ENCODE measurements around the gene EPB41L4A. TPM values are rescaled to one million over a fixed set of nuclear protein-coding genes. Genes with fewer than 3 reads are reported as not detected.
"Not testable (repeated sequence)": the region's sequence is repeated elsewhere in the genome, so short reads cannot be mapped to it uniquely, and the experiment has no call there.

EPB41L4A gene
- total RNA-seq, 1 experiment from 2014 or later = 1.7 TPM

DNA sequence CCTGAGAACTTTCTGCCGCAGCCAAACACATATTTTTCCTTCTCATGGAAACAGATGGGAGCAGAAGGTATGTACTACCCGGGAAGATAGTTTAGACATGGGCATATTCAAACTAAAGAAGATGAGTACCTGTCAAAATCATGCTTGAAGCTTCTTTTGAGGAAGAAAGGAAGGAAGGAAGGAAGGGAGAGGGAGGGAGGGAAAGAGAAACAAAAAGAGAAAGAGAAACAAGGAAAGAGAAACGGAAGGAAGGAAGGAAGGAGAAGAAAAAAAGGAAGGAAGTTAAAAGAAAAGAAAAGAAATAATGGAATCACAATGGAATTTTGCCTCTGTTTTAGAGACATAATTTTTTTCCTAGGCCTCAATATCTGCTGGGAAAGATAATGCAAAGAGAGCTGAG, 34.6 kb downstream of the EPB41L4A start:
- no peak for DNase-seq
- H3K36me3 ChIP-seq = no peaks in the 10 kb centered on the region
- no peaks in the 10 kb centered on the region for H3K27me3 ChIP-seq
- H3K4me1 ChIP-seq = peaks cover 18% of the 10 kb centered on the region
- no peaks in the 10 kb centered on the region for H3K9me3 ChIP-seq (replicated peaks)
- H3K4me3 ChIP-seq = no peak overlapping the region
- no peak overlapping the region for H3K27ac ChIP-seq

DNA sequence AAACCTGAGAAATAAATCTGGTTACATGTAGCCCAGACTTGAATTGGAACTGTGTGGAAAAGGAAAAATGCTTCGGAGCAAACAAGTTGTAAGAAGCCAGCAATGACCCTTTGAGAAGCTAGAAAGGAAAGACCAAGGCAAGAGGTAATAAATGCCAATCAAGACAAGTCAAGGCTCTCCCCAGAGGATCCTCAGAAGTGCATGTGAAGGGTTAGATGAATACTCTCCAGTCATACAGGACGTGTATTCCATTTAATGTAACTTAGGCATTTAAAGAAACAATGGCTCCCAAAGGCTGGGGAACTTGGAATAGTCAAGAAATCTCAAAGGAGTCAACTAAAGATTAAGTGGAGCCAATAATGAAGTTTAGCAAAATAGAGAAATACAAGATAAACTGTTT, 36.2 kb downstream of the EPB41L4A start:
- no peak overlapping the region for H3K27ac ChIP-seq
- no peaks in the 10 kb centered on the region for H3K27me3 ChIP-seq
- no peak overlapping the region for H3K4me3 ChIP-seq

DNA sequence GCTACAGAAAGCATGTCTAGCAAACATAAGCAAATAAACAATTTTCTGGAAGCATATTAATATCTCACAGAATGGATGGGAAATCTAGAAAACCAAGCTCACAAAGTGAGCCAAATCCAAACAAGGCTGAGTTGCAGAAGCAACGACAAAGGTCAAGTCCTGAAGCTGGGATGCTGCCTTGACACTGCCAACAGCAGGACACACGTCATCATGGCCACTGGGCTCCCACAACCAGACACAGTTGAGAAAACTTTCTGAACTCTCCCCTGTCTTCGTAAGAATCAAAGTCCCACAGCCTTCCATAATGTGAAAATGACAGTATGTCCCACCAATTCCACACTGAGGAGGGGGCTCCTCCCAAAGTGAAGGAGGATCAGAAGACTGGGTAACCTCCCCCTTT, 37.6 kb downstream of the EPB41L4A start:
- no peak for DNase-seq
- H3K4me1 ChIP-seq = peaks cover 23% of the 10 kb centered on the region
- no peaks in the 10 kb centered on the region for H3K9me3 ChIP-seq (replicated peaks)
- H3K27ac ChIP-seq = no peak overlapping the region
- H3K27me3 ChIP-seq = no peaks in the 10 kb centered on the region
- no peaks in the 10 kb centered on the region for H3K36me3 ChIP-seq
- no peak overlapping the region for H3K4me3 ChIP-seq

More for the DNA sequence above, 36.2 kb downstream of the EPB41L4A start:
- no peak for DNase-seq
- no peaks in the 10 kb centered on the region for H3K9me3 ChIP-seq (replicated peaks)
- H3K36me3 ChIP-seq = no peaks in the 10 kb centered on the region
- H3K4me1 ChIP-seq = peaks cover 23% of the 10 kb centered on the region

DNA sequence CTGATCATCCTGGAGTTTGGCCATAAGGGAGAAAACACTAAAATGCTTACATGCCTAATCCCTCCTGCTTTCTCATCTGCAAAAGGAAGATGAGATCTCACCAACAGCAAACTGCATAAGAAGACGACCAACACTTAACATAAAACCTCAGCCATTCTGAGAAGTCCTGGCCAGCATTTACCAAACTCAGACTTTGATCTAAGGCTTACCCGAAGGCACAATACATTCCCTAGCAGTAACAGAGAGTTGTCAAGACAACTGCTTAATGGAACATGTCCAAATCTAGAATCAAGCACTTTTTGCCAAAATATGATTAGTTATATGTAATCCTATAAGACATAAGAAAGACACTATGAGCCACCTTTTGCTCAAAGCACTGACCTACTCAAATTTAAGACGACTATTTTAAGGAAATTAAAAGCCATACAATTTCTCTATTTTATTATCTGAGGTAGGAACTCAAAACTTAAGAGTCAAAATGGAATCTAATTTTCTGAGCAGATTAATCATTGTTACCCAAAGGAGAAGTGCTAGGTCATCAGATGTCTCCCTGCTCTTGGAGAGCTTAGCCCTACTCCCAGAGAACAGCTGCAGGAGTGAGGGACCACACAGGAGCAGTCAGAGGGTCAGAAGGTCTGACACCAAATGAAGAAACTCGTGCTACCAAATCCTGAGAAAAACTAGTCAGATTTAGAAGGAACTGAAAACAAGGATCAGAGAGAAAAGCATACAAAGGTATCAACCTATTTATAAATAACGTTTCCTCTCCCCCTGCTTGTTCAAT, 39.3 kb downstream of the EPB41L4A start:
- Histone ChIP-seq H3K27ac (peak overlapping the region; percentile 42), H3K9me3 (replicated peaks) (no peaks in the 10 kb centered on the region), H3K27me3 (no peaks in the 10 kb centered on the region), H3K4me3 (no peak overlapping the region), H3K4me1 (peaks cover 23% of the 10 kb centered on the region), H3K36me3 (no peaks in the 10 kb centered on the region)
- peak; percentile 76 to 82 for DNase-seq

DNA sequence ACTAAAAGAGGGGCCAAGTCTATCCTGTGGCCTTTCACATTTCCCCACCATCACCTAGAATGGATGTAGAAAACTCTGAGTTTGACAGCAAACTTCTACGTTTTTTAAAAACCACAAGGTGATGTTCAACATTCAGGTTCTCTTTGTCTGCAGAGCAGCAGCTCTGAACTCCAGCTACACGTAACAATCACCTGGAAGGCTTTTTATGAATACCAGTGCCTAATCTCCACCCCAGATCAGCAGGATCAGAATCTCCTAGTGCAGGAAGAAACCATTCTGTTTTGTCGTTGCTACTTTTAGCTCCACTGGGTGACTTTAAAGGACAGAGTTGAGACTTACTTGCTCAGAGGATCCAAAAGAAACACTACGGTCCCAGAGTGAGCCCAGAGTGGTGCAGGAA, 44.3 kb downstream of the EPB41L4A start:
- DNase-seq = no peak
- Histone ChIP-seq H3K4me1 (peaks cover 8% of the 10 kb centered on the region), H3K9me3 (replicated peaks) (no peaks in the 10 kb centered on the region), H3K36me3 (no peaks in the 10 kb centered on the region), H3K27me3 (no peaks in the 10 kb centered on the region), H3K4me3 (no peak overlapping the region), H3K27ac (no peak overlapping the region)

DNA sequence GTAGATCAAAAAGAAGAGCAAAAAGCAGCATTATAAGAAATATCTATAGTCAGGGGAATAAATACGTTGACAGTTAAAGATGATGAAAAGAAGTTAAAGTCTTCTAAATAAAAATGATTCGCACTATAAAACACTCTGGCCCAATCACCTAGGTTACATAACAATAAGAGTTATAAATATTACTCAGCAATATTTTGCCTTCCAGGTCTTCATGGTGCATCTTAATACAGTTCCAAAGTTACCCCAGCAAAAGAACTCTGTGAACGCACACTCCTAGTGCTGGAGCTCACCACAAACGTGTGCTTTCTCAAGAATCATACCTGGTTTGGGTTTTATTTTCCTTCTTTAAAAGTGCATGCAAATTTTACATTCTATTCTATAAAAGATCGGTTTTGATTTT, 44.7 kb downstream of the EPB41L4A start:
- Histone ChIP-seq H3K4me3 (no peak overlapping the region), H3K27me3 (no peaks in the 10 kb centered on the region), H3K4me1 (peaks cover 3% of the 10 kb centered on the region; the same call in 1 of the 2 replicates), H3K36me3 (no peaks in the 10 kb centered on the region), H3K9me3 (replicated peaks) (no peaks in the 10 kb centered on the region), H3K27ac (no peak overlapping the region)
- DNase-seq = no peak

DNA sequence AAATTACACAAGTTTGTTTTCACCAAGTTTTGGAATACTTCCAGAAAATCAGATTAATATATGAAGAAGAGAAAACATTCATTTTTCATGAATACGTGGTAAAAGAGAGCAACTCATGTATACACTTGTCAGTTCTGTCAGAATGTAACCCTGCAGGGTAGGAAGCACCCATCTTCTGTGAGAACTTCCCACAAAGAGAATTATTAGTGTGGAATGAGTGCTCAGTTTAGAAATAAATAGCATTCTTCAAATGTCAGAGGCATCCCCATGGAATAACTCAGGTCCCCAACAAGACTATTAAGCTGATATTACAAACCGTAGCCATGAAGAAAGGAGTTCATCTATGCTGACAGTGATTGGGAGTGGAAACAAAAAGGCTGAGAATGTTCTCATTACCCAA, 45.2 kb downstream of the EPB41L4A start:
- H3K9me3 ChIP-seq (replicated peaks) = no peaks in the 10 kb centered on the region
- no peak for DNase-seq
- no peaks in the 10 kb centered on the region for H3K27me3 ChIP-seq
- no peak overlapping the region for H3K4me3 ChIP-seq
- no peaks in the 10 kb centered on the region for H3K36me3 ChIP-seq
- no peak overlapping the region for H3K27ac ChIP-seq
- H3K4me1 ChIP-seq = no peaks in the 10 kb centered on the region

DNA sequence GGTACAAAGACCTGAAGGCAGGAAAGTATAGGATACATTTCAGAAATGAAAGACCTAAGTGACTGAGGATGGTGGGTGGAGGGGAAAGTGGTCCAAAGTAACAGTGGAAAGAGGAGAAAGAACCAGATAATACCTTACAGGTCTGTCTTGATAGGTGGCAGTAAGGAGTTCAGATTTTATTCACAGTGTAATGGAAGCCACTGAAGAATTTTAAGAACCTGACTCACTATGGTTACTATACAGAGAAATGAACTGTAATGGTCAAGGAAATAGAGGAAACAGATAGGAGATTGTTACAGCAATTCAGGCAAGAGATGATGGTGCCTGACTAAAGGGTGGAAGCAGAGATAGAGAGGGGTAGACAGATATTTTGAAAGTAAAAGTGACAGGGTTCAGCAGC, 46.5 kb downstream of the EPB41L4A start:
- H3K27me3 ChIP-seq = no peaks in the 10 kb centered on the region
- no peaks in the 10 kb centered on the region for H3K36me3 ChIP-seq
- H3K9me3 ChIP-seq (replicated peaks) = no peaks in the 10 kb centered on the region
- H3K27ac ChIP-seq = no peak overlapping the region
- no peaks in the 10 kb centered on the region for H3K4me1 ChIP-seq
- no peak for DNase-seq
- H3K4me3 ChIP-seq = no peak overlapping the region

DNA sequence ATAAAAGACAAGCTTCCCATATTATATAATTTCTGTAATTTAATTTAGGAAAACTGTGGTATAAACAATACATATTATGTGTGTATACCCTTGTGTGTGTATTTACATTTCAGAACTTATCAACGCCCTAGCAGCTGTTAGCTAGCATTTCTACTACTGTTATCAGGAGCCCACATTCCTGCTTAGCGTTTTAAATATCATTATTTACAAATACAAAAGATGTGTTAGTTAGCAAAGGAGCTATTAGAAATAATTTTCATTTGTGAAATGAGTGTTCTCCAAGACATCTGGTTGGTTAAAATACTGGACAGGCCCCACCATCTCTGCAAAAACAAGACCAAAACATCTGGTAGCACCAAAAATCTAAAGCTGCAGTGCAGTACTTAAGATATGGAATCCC, 48.0 kb downstream of the EPB41L4A start:
- H3K4me1 ChIP-seq = no peaks in the 10 kb centered on the region
- H3K36me3 ChIP-seq = no peaks in the 10 kb centered on the region
- H3K9me3 ChIP-seq (replicated peaks) = no peaks in the 10 kb centered on the region
- no peak overlapping the region for H3K27ac ChIP-seq
- H3K4me3 ChIP-seq = no peak overlapping the region
- no peak for DNase-seq
- H3K27me3 ChIP-seq = no peaks in the 10 kb centered on the region

DNA sequence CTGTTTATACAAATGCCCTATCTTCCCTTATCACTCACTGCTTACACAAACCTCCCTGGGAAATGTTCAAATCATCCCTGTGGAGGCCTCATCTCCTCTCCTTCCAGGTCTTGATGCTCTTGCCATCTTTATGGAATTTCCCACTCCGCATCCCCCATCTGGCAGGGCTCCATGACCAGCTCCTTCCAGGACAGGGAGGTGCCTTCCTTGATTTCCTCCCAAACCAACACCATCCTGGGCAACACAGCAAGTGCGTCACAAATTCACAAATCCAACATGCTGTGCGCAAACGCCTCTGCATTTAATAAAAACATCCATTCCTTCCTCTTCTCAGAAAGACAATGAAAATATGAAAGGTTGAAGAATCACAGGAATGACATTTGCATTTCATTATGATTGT, 51.7 kb downstream of the EPB41L4A start:
- Histone ChIP-seq H3K27ac (no peak overlapping the region), H3K9me3 (replicated peaks) (no peaks in the 10 kb centered on the region), H3K36me3 (no peaks in the 10 kb centered on the region), H3K4me1 (no peaks in the 10 kb centered on the region), H3K4me3 (no peak overlapping the region), H3K27me3 (no peaks in the 10 kb centered on the region; the same call in 1 of the 2 replicates)
- no peak for DNase-seq

DNA sequence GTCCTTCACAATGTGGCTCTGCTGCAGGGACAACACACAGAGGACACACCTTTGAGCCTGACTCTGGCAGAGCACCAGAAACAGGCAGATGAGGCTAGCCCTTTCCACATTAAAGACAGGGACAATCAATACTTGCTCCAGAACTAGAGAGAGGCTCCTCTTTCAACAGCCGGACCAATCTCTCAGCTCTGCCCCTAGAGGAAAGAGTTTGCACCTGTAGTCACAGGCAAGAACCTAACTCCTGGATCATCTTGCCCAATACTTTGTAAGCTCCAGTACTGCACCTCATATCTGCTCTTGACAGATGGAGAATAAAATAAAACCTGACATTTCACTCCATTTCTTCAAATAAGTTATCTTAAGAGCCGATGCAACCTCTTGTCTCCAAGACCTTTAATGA, 52.1 kb downstream of the EPB41L4A start:
- Histone ChIP-seq H3K4me3 (no peak overlapping the region), H3K36me3 (no peaks in the 10 kb centered on the region), H3K4me1 (no peaks in the 10 kb centered on the region), H3K27me3 (no peaks in the 10 kb centered on the region; the same call in 1 of the 2 replicates), H3K27ac (no peak overlapping the region), H3K9me3 (replicated peaks) (no peaks in the 10 kb centered on the region)
- peak in 1 of 2 experiments; percentile 26 for DNase-seq

DNA sequence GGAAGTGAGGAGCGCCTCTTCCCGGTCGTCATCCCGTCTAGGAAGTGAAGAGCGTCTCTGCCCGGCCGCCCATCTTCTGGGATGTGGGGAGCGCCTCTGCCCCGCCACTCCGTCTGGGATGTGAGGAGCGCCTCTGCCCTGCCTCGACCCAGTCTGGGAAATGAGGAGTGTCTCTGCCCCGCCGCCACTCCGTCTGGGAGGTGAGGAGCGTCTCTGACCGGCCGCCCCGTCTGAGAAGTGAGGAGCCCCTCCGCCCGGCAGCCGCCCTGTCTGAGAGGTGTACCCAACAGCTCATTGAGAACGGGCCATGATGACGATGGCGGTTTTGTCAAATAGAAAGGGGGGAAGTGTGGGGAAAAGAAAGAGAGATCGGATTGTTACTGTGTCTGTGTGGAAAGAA, 58.3 kb downstream of the EPB41L4A start:
- not testable (repeated sequence) for H3K4me1 ChIP-seq, DNase-seq, H3K4me3 ChIP-seq

DNA sequence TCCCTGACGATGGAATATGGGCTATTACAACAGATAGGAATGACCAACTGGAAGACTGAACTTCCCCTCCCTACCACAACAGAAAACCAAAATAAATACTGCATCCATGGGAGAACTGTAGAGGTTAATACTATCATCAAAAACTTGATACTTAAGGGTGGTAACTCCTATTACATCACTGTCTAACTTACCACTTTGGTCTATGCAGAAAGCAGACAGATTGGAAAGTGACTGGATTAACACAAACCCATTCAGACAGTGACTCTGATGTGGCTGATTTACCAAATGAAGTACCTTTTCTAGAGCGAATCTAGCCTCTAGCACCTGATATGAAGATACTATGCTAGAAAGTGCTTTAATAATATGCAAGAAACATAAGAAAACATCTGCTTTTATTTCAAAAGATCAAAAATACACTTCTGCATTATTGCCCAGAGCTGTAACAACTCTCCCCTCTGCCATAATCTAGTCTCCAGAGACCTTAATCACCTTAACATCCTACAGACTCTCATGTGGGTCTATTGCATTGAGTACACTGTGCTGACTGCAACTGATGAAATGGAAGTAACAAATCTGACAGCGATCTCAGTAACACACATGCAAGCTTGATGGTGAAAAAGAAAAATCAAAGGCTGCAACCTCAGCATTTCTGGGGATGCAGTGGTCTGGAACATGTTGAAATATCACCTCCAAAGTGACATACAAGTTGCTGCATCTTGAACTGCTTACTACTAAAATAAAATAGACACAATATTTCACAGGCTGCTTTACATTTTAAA, 62.7 kb downstream of the EPB41L4A start:
- no peaks in the 10 kb centered on the region for H3K9me3 ChIP-seq (replicated peaks)
- no peaks in the 10 kb centered on the region for H3K27me3 ChIP-seq
- H3K27ac ChIP-seq = no peak overlapping the region
- H3K4me1 ChIP-seq = no peaks in the 10 kb centered on the region
- H3K4me3 ChIP-seq = no peak overlapping the region
- H3K36me3 ChIP-seq = no peaks in the 10 kb centered on the region
- DNase-seq = no peak

More for the DNA sequence above, 58.3 kb downstream of the EPB41L4A start:
- not testable (repeated sequence) for H3K9me3 ChIP-seq (replicated peaks); H3K27ac ChIP-seq; H3K27me3 ChIP-seq; H3K36me3 ChIP-seq

DNA sequence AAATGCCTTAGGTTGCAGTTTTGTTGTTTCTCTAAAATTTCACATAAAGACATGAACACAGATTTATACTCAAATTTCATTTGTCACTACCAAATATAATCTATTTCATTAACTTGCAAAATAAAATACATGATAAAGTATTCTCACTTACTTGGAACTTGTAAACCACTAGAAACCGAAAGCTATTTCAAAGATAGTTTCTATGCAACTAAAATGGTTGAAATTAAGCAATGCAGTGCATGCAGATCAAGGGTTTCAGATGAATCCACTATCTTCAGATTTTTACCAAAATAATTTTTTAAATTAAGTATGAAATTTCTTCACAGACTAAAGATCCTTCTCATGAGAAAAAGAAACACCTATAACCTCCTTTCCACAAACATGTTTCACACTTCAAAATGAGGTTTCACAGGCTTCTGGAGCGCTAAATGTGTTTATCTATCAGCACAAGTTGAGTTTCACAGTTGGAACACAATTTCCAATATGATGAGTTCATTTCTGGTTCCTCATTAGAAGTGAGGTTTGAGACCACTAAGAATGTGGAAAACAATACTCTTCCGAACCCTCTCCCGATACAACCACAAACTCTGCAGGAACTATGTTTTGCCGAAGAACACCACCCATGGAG, 63.9 kb downstream of the EPB41L4A start:
- H3K27ac ChIP-seq = no peak overlapping the region
- no peak overlapping the region for H3K4me3 ChIP-seq
- H3K4me1 ChIP-seq = no peaks in the 10 kb centered on the region
- no peak for DNase-seq
- no peaks in the 10 kb centered on the region for H3K27me3 ChIP-seq
- no peaks in the 10 kb centered on the region for H3K36me3 ChIP-seq
- no peaks in the 10 kb centered on the region for H3K9me3 ChIP-seq (replicated peaks)

DNA sequence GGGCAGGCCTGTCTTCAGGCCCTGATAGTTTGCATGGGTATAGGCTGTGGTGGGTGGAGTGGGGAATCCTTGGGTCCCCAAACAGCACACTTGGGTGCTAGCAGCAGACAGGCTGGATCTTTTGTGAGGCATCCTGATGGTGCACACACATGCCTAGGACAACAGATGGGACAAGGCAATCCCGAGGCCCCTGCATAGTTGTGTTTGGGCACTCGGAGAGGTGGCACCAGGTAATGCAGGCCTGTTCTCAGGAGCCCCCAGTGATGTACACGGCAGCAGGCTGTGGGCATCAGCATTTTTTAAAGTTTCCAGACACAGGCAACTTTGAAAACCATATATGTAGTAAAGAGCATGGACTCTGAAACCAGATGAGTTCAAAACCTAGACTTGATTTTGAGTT, 65.4 kb downstream of the EPB41L4A start:
- Histone ChIP-seq H3K9me3 (replicated peaks) (no peaks in the 10 kb centered on the region), H3K4me1 (no peaks in the 10 kb centered on the region), H3K4me3 (no peak overlapping the region), H3K36me3 (no peaks in the 10 kb centered on the region), H3K27me3 (no peaks in the 10 kb centered on the region), H3K27ac (no peak overlapping the region)
- DNase-seq = no peak

All from SJCRH30 (cell line).